22Rv1 (cell line): ENCODE data around the gene TTC21A.

Source experiments
- H3K27ac ChIP-seq: fragments of 450-650 bp; 2 replicates; pipeline ENCODE4 v1.5.1; 2017
- CTCF ChIP-seq: fragments of 450-650 bp; IDR thresholded peaks from 2 replicates; pipeline ENCODE4 v1.5.1; 2017; ENCODE audit warnings: mild to moderate bottlenecking
- ZFX ChIP-seq: fragments of 450-650 bp; IDR thresholded peaks from 2 replicates; pipeline ENCODE4 v1.6.1; 2017; ENCODE audit warnings: antibody characterized with exemption, borderline replicate concordance

The TTC21A gene

GRCh38 chr3:39099738-39100499 is 7.6 kb upstream of the TTC21A start:
- no peak overlapping the region for H3K27ac ChIP-seq
- TF ChIP-seq CTCF (no peak), ZFX (no peak)

GRCh38 chr3:39100500-39100886 is 7.0 kb upstream of the TTC21A start:
- H3K27ac ChIP-seq, result no peak overlapping the region
- TF ChIP-seq CTCF, result no peak
- TF ChIP-seq ZFX, result no peak

DNA sequence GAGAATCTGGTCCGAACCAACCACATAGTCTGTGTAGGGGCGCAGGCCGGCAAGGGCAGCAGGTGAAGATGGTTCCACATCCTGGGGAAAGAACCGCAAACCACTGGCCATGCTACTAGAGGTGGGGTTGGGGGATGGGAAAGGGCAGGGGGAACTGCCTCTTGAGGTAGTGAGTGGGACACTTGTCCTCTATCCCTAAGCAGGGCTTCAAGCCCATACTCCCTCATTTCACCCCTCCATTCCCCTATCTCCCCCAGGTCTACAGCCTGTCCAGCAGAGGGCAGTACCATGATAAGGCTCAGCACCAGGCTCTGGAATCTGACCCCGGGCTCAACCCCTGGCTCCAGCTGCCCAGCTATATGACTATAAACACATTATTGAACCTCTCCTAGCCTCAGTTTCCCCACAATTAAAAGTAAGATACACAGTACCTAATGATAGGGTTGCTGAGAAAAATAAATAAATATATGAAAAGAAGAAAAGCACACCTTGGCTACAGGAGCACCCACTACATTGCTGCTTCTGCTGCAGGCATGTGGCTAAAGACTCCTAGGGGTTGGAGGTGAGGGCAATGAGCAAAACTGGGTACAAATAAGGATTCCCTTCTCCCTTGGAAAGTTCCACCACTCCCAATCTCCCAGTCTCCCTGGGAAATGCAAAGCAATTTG is 6.3 kb upstream of the TTC21A start:
- H3K27ac ChIP-seq, result no peak overlapping the region
- TF ChIP-seq ZFX (no peak), CTCF (peak; percentile 74)

- no peak for TF ChIP-seq ZFX
- no peak for TF ChIP-seq CTCF
- H3K27ac ChIP-seq, result no peak overlapping the region
Observed at GRCh38 chr3:39102504-39103323, 4.8 kb upstream of the TTC21A start.

DNA sequence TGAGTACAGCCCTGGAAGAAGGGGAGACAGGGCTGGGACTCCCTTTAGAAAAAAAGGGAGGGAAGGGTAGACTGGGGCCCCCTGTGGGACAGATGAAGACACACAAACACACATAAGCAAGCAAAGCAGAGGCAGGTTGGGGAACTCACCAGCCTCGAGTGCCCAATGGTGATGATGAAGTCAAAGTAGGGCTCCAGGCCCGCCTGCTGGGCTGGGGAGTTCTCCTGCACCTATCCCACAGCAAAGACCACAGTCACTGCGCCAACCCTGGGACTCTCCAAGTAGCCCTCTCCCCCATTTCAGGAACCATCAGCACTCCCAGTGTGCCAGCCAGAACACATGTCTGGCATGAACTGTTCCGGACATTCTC is 4.2 kb upstream of the TTC21A start:
- TF ChIP-seq CTCF (no peak), ZFX (no peak)
- no peak overlapping the region for H3K27ac ChIP-seq

GRCh38 chr3:39103791-39104552 is 3.5 kb upstream of the TTC21A start:
- no peak overlapping the region for H3K27ac ChIP-seq
- TF ChIP-seq ZFX (no peak), CTCF (no peak)
